HG02870 (cell line): ENCODE measurements around the gene GSTA4.
"Not testable (repeated sequence)": the region's sequence is repeated elsewhere in the genome, so short reads cannot be mapped to it uniquely, and the experiment has no call there.

Experiments used
- ATAC-seq: cut with Tn5 transposase; IDR thresholded peaks from one replicate; pipeline ENCODE4 v1.9.1; 2021; ENCODE audit warnings: mild to moderate bottlenecking, moderate library complexity; ENCODE audit not compliant: unreplicated experiment

The GSTA4 gene

GRCh38 chr6:53014744-53015143, 19.7 kb upstream of the GSTA4 start:
- no peak for ATAC-seq

GRCh38 chr6:53014063-53014462, 19.0 kb upstream of the GSTA4 start:
- no peak for ATAC-seq

GRCh38 chr6:53011979-53012378, 16.9 kb upstream of the GSTA4 start:
- no peak for ATAC-seq

GRCh38 chr6:53010504-53010903, 15.4 kb upstream of the GSTA4 start:
- no peak for ATAC-seq

- ATAC-seq, result no peak
Measured at GRCh38 chr6:53009511-53009910, 14.4 kb upstream of the GSTA4 start.

GRCh38 chr6:53009056-53009455, 14.0 kb upstream of the GSTA4 start:
- no peak for ATAC-seq

GRCh38 chr6:53008192-53008687, 13.2 kb upstream of the GSTA4 start:
- not testable (repeated sequence) for ATAC-seq

- ATAC-seq, result no peak
Measured at GRCh38 chr6:53005663-53006250, 10.7 kb upstream of the GSTA4 start.

- ATAC-seq, result no peak
Measured at GRCh38 chr6:52999456-52999855, 4.4 kb upstream of the GSTA4 start.

GRCh38 chr6:52998603-52999002, 3.5 kb upstream of the GSTA4 start:
- no peak for ATAC-seq

- no peak for ATAC-seq
Measured at GRCh38 chr6:52995913-52996645, 995 bp upstream of the GSTA4 start.

- peak; percentile 23 for ATAC-seq
Measured at GRCh38 chr6:52994839-52995088, 320 bp downstream of the GSTA4 start.

- ATAC-seq, result no peak
Measured at GRCh38 chr6:52994031-52994838, 849 bp downstream of the GSTA4 start.

- no peak for ATAC-seq
Measured at GRCh38 chr6:52992980-52993920, 1.8 kb downstream of the GSTA4 start.

- no peak for ATAC-seq
Measured at GRCh38 chr6:52990342-52990741, 4.7 kb downstream of the GSTA4 start.

- ATAC-seq, result no peak
Measured at GRCh38 chr6:52985228-52985627, 9.9 kb downstream of the GSTA4 start.

- ATAC-seq, result no peak
Measured at GRCh38 chr6:52984247-52984646, 10.8 kb downstream of the GSTA4 start.

- ATAC-seq, result no peak
Measured at GRCh38 chr6:52983159-52983848, 11.8 kb downstream of the GSTA4 start.

GRCh38 chr6:52982680-52983079, 12.4 kb downstream of the GSTA4 start:
- no peak for ATAC-seq

GRCh38 chr6:52981222-52981900, 13.7 kb downstream of the GSTA4 start:
- ATAC-seq, result no peak
